ENCODE data around the gene KRT32. TPM values are rescaled to one million over a fixed set of nuclear protein-coding genes. Genes with fewer than 3 reads are reported as not detected.

KRT32 gene
- total RNA-seq, 1 experiment from 2014 or later, result 1.5 TPM

DNA sequence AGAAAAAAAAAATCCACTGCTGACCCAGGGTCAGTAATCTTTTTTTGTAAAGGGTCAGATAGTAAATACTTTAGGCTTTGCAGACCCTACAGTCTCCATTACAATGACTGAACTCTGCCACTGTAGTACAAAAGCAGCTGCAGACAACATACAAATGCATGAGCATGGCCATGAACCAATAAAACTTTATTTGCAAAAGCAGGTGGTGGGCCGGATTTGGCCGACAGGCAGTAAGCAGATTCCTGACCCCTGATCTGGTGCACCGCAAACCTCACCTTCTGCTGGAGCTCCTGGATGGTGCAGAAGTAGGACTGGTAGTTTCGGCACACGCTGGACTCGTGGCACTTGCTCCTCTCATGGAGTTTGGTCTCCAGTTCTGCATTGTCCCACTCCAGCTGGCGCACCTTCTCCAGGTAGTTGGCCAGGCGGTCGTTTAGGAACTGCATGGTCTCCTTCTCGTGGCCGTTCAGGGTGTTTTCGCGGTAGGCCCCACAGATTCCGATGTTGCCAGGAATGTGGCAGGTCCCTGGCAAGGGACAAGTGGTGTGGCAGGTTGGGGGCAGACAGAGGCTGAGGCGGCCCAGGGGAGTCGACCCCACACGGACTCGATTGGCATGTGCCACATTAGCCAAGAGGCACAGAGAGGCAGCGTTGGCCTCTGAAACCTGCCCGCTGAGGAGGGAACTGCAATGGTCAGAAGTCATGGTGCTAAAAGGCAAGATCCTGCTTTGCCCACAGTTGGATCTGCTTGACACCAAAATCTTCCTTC lies 55.9 kb downstream of the KRT32 start:
- ATAC-seq (no peak), DNase-seq (no peak)
- Histone ChIP-seq H2AFZ (ENCODE audit: low read length) (no peak overlapping the region), H3K27me3 (ENCODE audit: low read length) (no peaks in the 10 kb centered on the region), H3K9me3 (ENCODE audit: low read length) (no peaks in the 10 kb centered on the region), H3K9me2 (replicated peaks; ENCODE audit: low read length) (no peaks in the 10 kb centered on the region), H3K27ac (ENCODE audit: low read length) (no peak overlapping the region), H3K4me2 (ENCODE audit: low read length) (no peak overlapping the region), H3F3A (ENCODE audit: low read length, unreplicated experiment) (no peaks in the 10 kb centered on the region), H3K4me3 (ENCODE audit: low read length) (no peak overlapping the region), H3K36me3 (ENCODE audit: low read depth, low read length) (no peaks in the 10 kb centered on the region), H3K4me1 (ENCODE audit: insufficient read depth, low read length) (peaks cover 6% of the 10 kb centered on the region; the same call in 1 of the 2 replicates), H3K79me2 (ENCODE audit: low read length) (no peaks in the 10 kb centered on the region), H3K9ac (ENCODE audit: low read length) (no peak overlapping the region), H4K20me1 (ENCODE audit: low read length) (no peaks in the 10 kb centered on the region)
- TF ChIP-seq, protein P1, sequence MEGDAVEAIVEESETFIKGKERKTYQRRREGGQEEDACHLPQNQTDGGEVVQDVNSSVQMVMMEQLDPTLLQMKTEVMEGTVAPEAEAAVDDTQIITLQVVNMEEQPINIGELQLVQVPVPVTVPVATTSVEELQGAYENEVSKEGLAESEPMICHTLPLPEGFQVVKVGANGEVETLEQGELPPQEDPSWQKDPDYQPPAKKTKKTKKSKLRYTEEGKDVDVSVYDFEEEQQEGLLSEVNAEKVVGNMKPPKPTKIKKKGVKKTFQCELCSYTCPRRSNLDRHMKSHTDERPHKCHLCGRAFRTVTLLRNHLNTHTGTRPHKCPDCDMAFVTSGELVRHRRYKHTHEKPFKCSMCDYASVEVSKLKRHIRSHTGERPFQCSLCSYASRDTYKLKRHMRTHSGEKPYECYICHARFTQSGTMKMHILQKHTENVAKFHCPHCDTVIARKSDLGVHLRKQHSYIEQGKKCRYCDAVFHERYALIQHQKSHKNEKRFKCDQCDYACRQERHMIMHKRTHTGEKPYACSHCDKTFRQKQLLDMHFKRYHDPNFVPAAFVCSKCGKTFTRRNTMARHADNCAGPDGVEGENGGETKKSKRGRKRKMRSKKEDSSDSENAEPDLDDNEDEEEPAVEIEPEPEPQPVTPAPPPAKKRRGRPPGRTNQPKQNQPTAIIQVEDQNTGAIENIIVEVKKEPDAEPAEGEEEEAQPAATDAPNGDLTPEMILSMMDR (conservative IDR thresholded peaks at IDR 0.05; ENCODE audit: low read depth, low read length), result no peak
- no peak for TF ChIP-seq EZH2 (IDR thresholded peaks at IDR 0.05; ENCODE audit: low read length, unreplicated experiment)
- no TSS peak for BruUV-seq (replicated peaks)
- intact Hi-C loops (cut with micrococcal nuclease), result no loop called here
- POLR2A ChIA-PET (ENCODE audit: unreplicated experiment), result no interaction called here
- CTCF ChIA-PET, result interaction anchor here (0.6 kb wide), 1 partner anchor 796 kb away, joined by 6 read pairs; no protein-coding TSS in a partner anchor

Small RNA genes lying within 50 kb of the gene (microRNA-seq; reads per million reads assigned to microRNA genes)
- 5.8 reads per million, percentile 26 among the genes with 10 or more reads in this experiment for gene MIR6510 (ENCODE audit: unreplicated experiment)

Other genes starting within 250 kb of the KRT32 start
- not detected in 2 replicates for gene KRTAP9-2, start 240.7 kb downstream of the KRT32 start, total RNA-seq (2014; rRNA removed)
- not detected in 2 replicates for gene KRTAP9-3, start 234.9 kb downstream of the KRT32 start, total RNA-seq (2014; rRNA removed)
- not detected in 2 replicates for gene KRTAP9-8, start 229.4 kb downstream of the KRT32 start, total RNA-seq (2014; rRNA removed)
- gene KRTAP9-4, start 217.7 kb downstream of the KRT32 start, total RNA-seq (2014; rRNA removed), result not detected in 2 replicates
- not detected in 2 replicates for gene KRTAP9-9, start 212.0 kb downstream of the KRT32 start, total RNA-seq (2014; rRNA removed)
- gene KRTAP9-6, start 202.0 kb downstream of the KRT32 start, total RNA-seq (2014; rRNA removed), result not detected in 2 replicates
- not detected in 2 replicates for gene KRTAP9-7, start 191.7 kb downstream of the KRT32 start, total RNA-seq (2014; rRNA removed)
- not detected in 2 replicates for gene KRTAP29-1, start 164.5 kb downstream of the KRT32 start, total RNA-seq (2014; rRNA removed)
- not detected in 2 replicates for gene KRTAP16-1, start 158.1 kb downstream of the KRT32 start, total RNA-seq (2014; rRNA removed)
- not detected in 2 replicates for gene KRTAP17-1, start 151.7 kb downstream of the KRT32 start, total RNA-seq (2014; rRNA removed)
- not detected in 2 replicates for gene KRT33A, start 116.6 kb downstream of the KRT32 start, total RNA-seq (2014; rRNA removed)
- gene KRT33B, start 97.6 kb downstream of the KRT32 start, total RNA-seq (2014; rRNA removed), result not detected in 2 replicates
- gene KRT34, start 85.1 kb downstream of the KRT32 start, total RNA-seq (2014; rRNA removed), result 2.9 and 5.1 TPM in 2 replicates
- not detected in 2 replicates for gene KRT31, start 69.8 kb downstream of the KRT32 start, total RNA-seq (2014; rRNA removed)
- 3.2 and 4.6 TPM in 2 replicates for gene KRT37, start 42.8 kb downstream of the KRT32 start, total RNA-seq (2014; rRNA removed)
- not detected in 2 replicates for gene KRT38, start 26.4 kb downstream of the KRT32 start, total RNA-seq (2014; rRNA removed)
- not detected in 2 replicates for gene KRT35, start 13.8 kb upstream of the KRT32 start, total RNA-seq (2014; rRNA removed)
- not detected in 2 replicates for gene KRT36, start 22.5 kb upstream of the KRT32 start, total RNA-seq (2014; rRNA removed)
- 1.4 TPM in 2 replicates for gene KRT13, start 38.2 kb upstream of the KRT32 start, total RNA-seq (2014; rRNA removed)
- 121 and 144 TPM in 2 replicates for gene KRT15, start 51.5 kb upstream of the KRT32 start, total RNA-seq (2014; rRNA removed)
- gene KRT19, start 60.9 kb upstream of the KRT32 start, total RNA-seq (2014; rRNA removed), result 2,299 and 2,451 TPM in 2 replicates
- 1.0 TPM in 1 of 2 replicates, not detected in the other for gene KRT9, start 104.7 kb upstream of the KRT32 start, total RNA-seq (2014; rRNA removed)
- gene KRT14, start 119.5 kb upstream of the KRT32 start, total RNA-seq (2014; rRNA removed), result 0.15 TPM in 1 of 2 replicates, not detected in the other
- gene KRT16, start 145.4 kb upstream of the KRT32 start, total RNA-seq (2014; rRNA removed), result 42.6 and 53.1 TPM in 2 replicates
- gene KRT17, start 157.2 kb upstream of the KRT32 start, total RNA-seq (2014; rRNA removed), result 92.1 and 115 TPM in 2 replicates
- 88.7 and 95.9 TPM in 2 replicates for gene EIF1, start 221.5 kb upstream of the KRT32 start, total RNA-seq (2014; rRNA removed)
- gene GAST, start 244.9 kb upstream of the KRT32 start, total RNA-seq (2014; rRNA removed), result not detected in 2 replicates